ENCODE measurements around the gene SIX3. TPM values are rescaled to one million over a fixed set of nuclear protein-coding genes. Genes with fewer than 3 reads are reported as not detected.

Gene SIX3
- total RNA-seq, 1 experiment from 2014 or later: 13.2 TPM

- Mint-ChIP-seq H3K27me3 (ENCODE audit: low read depth) (peaks cover 6% of the 10 kb centered on the region; the same call in 1 of the 2 replicates), H3K36me3 (no peaks in the 10 kb centered on the region), H3K27ac (no peak overlapping the region), H3K4me3 (no peak overlapping the region), H3K9me3 (no peaks in the 10 kb centered on the region), H3K4me1 (peaks cover 32% of the 10 kb centered on the region)
- DNase-seq (ENCODE audit: low spot score) (no peak), ATAC-seq (no peak)
- ChIA-PET CTCF (interaction anchor here (0.6 to 2.7 kb wide), 10 partner anchors 10 to 927 kb away, joined by 3 to 37 read pairs (median 4); no protein-coding TSS in a partner anchor), POLR2A (interaction anchor here (0.7 kb wide), 1 partner anchor 248 kb away, joined by 3 read pairs; no protein-coding TSS in a partner anchor)
- TF ChIP-seq ZNF138 (CRISPR knock-in tag; conservative IDR thresholded peaks at IDR 0.05) (no peak), ZNF317 (CRISPR knock-in tag; IDR thresholded peaks at IDR 0.05; ENCODE audit: borderline replicate concordance, low read depth) (no peak), ZNF532 (CRISPR knock-in tag; IDR thresholded peaks at IDR 0.05; ENCODE audit: borderline replicate concordance) (no peak), TCF7 (CRISPR knock-in tag; IDR thresholded peaks at IDR 0.05; ENCODE audit: low read depth) (no peak), ARID4B (CRISPR knock-in tag; IDR thresholded peaks at IDR 0.05; ENCODE audit: borderline replicate concordance) (no peak), STAT6 (CRISPR knock-in tag; conservative IDR thresholded peaks at IDR 0.05; ENCODE audit: low read depth) (no peak), ATF2 (CRISPR knock-in tag; IDR thresholded peaks at IDR 0.05; ENCODE audit: borderline replicate concordance, low read depth) (no peak), MXD4 (CRISPR knock-in tag; IDR thresholded peaks at IDR 0.05; ENCODE audit: borderline replicate concordance) (no peak), GTF2I (CRISPR knock-in tag; conservative IDR thresholded peaks at IDR 0.05) (no peak), PRDM15 (CRISPR knock-in tag; IDR thresholded peaks at IDR 0.05) (no peak), ZBTB21 (CRISPR knock-in tag; IDR thresholded peaks at IDR 0.05; ENCODE audit: borderline replicate concordance) (no peak), FOXP1 (CRISPR knock-in tag; IDR thresholded peaks at IDR 0.05; ENCODE audit: borderline replicate concordance) (no peak), SMAD4 (CRISPR knock-in tag; IDR thresholded peaks at IDR 0.05) (no peak), ATF6 (CRISPR knock-in tag; IDR thresholded peaks at IDR 0.05) (no peak), RELA (CRISPR knock-in tag; IDR thresholded peaks at IDR 0.05; ENCODE audit: borderline replicate concordance) (no peak)
These were observed 29.4 kb downstream of the SIX3 start for GRCh38 chr2:44970846-44971450.
